Left forelimb (tissue), 1 donor: ENCODE measurements around the gene XAF1.
"Not testable (repeated sequence)": the region's sequence is repeated elsewhere in the genome, so short reads cannot be mapped to it uniquely, and the experiment has no call there.

Source experiments
- DNase-seq: peaks from one replicate; pipeline ENCODE4 v3.0.0-alpha.2; 2018; ENCODE audit warnings: low spot score

The XAF1 gene

GRCh38 chr17:6753546-6753945 is 2.3 kb upstream of the XAF1 start:
- no peak for DNase-seq

GRCh38 chr17:6755281-6755680 is 565 bp upstream of the XAF1 start:
- DNase-seq = no peak

GRCh38 chr17:6756425-6757031 is 682 bp downstream of the XAF1 start:
- DNase-seq = no peak

- no peak for DNase-seq
These were observed 1.9 kb downstream of the XAF1 start for GRCh38 chr17:6757747-6758146.

- no peak for DNase-seq
These were observed 5.9 kb downstream of the XAF1 start for GRCh38 chr17:6761779-6762178.

- DNase-seq = no peak
These were observed 12.6 kb downstream of the XAF1 start for GRCh38 chr17:6768447-6768846.

GRCh38 chr17:6772016-6772415 is 16.2 kb downstream of the XAF1 start:
- no peak for DNase-seq

GRCh38 chr17:6774906-6775305 is 19.1 kb downstream of the XAF1 start:
- DNase-seq = not testable (repeated sequence)

GRCh38 chr17:6775871-6776405 is 20.1 kb downstream of the XAF1 start, which contains the start of gene FBXO39:
Gene FBXO39, plus strand, starts transcription at chr17:6776215. Its CDS starts 3,654 bp downstream, at chr17:6779869.
- DNase-seq = no peak

GRCh38 chr17:6779411-6779810 is 23.6 kb downstream of the XAF1 start:
- DNase-seq = no peak

GRCh38 chr17:6780001-6780400 is 24.2 kb downstream of the XAF1 start:
- no peak for DNase-seq

GRCh38 chr17:6780886-6781285 is 25.0 kb downstream of the XAF1 start:
- DNase-seq = no peak

GRCh38 chr17:6782244-6782643 is 26.4 kb downstream of the XAF1 start:
- no peak for DNase-seq

- DNase-seq = no peak
These were observed 30.8 kb downstream of the XAF1 start for GRCh38 chr17:6786618-6787017.

- no peak for DNase-seq
These were observed 31.3 kb downstream of the XAF1 start for GRCh38 chr17:6787081-6787693.

GRCh38 chr17:6789146-6789545 is 33.3 kb downstream of the XAF1 start:
- DNase-seq = no peak

- no peak for DNase-seq
These were observed 38.1 kb downstream of the XAF1 start for GRCh38 chr17:6793748-6794493.

- DNase-seq = no peak
These were observed 40.4 kb downstream of the XAF1 start for GRCh38 chr17:6796017-6796886.

- no peak for DNase-seq
These were observed 41.1 kb downstream of the XAF1 start for GRCh38 chr17:6796887-6797490.

- no peak for DNase-seq
These were observed 42.0 kb downstream of the XAF1 start for GRCh38 chr17:6797718-6798351.

GRCh38 chr17:6799738-6800137 is 43.9 kb downstream of the XAF1 start:
- DNase-seq = no peak
